ENCODE results near the gene ABI3BP.

ABI3BP gene

GRCh38 chr3:100891033-100891432 is 102.2 kb downstream of the ABI3BP start:
- TF ChIP-seq SPI1 (IDR thresholded peaks at IDR 0.05; ENCODE audit: low read depth, low read length) (no peak), POLR2AphosphoS5 (IDR thresholded peaks at IDR 0.05; ENCODE audit: low read depth, low read length) (no peak), POU2F2 (IDR thresholded peaks at IDR 0.05; ENCODE audit: low read depth, low read length) (no peak), PAX5 (IDR thresholded peaks at IDR 0.05; ENCODE audit: insufficient read depth, low read length, severe bottlenecking) (no peak), TAF1 (IDR thresholded peaks at IDR 0.05; ENCODE audit: low read depth, low read length) (no peak), POLR2A (IDR thresholded peaks at IDR 0.05; ENCODE audit: low read depth, low read length) (no peak)
- FAIRE-seq (no peak), DNase-seq (ENCODE audit: insufficient read length, low spot score) (no peak)

- DNase-seq (ENCODE audit: insufficient read length, low spot score) (no peak), FAIRE-seq (no peak)
- TF ChIP-seq SPI1 (IDR thresholded peaks at IDR 0.05; ENCODE audit: low read depth, low read length) = no peak
- no peak for TF ChIP-seq POU2F2 (IDR thresholded peaks at IDR 0.05; ENCODE audit: low read depth, low read length)
- no peak for TF ChIP-seq POLR2A (IDR thresholded peaks at IDR 0.05; ENCODE audit: low read depth, low read length)
- TF ChIP-seq PAX5 (IDR thresholded peaks at IDR 0.05; ENCODE audit: insufficient read depth, low read length, severe bottlenecking) = no peak
- no peak for TF ChIP-seq TAF1 (IDR thresholded peaks at IDR 0.05; ENCODE audit: low read depth, low read length)
- TF ChIP-seq POLR2AphosphoS5 (IDR thresholded peaks at IDR 0.05; ENCODE audit: low read depth, low read length) = no peak
These were observed 104.3 kb downstream of the ABI3BP start for GRCh38 chr3:100888881-100889280.

- no peak for DNase-seq (ENCODE audit: insufficient read length, low spot score)
- TF ChIP-seq PAX5 (IDR thresholded peaks at IDR 0.05; ENCODE audit: insufficient read depth, low read length, severe bottlenecking) (no peak), POLR2A (IDR thresholded peaks at IDR 0.05; ENCODE audit: low read depth, low read length) (no peak), TAF1 (IDR thresholded peaks at IDR 0.05; ENCODE audit: low read depth, low read length) (no peak), POU2F2 (IDR thresholded peaks at IDR 0.05; ENCODE audit: low read depth, low read length) (no peak), SPI1 (IDR thresholded peaks at IDR 0.05; ENCODE audit: low read depth, low read length) (no peak), POLR2AphosphoS5 (IDR thresholded peaks at IDR 0.05; ENCODE audit: low read depth, low read length) (no peak)
- no peak for FAIRE-seq
These were observed 110.6 kb downstream of the ABI3BP start for GRCh38 chr3:100882571-100882984.

- TF ChIP-seq TAF1 (IDR thresholded peaks at IDR 0.05; ENCODE audit: low read depth, low read length) (no peak), POLR2AphosphoS5 (IDR thresholded peaks at IDR 0.05; ENCODE audit: low read depth, low read length) (no peak), PAX5 (IDR thresholded peaks at IDR 0.05; ENCODE audit: insufficient read depth, low read length, severe bottlenecking) (no peak), SPI1 (IDR thresholded peaks at IDR 0.05; ENCODE audit: low read depth, low read length) (no peak), POLR2A (IDR thresholded peaks at IDR 0.05; ENCODE audit: low read depth, low read length) (no peak), POU2F2 (IDR thresholded peaks at IDR 0.05; ENCODE audit: low read depth, low read length) (no peak)
- no peak for FAIRE-seq
- DNase-seq (ENCODE audit: insufficient read length, low spot score) = no peak
These were observed 112.4 kb downstream of the ABI3BP start for GRCh38 chr3:100880845-100881244.

GRCh38 chr3:100880072-100880471 is 113.1 kb downstream of the ABI3BP start:
- TF ChIP-seq POU2F2 (IDR thresholded peaks at IDR 0.05; ENCODE audit: low read depth, low read length) (no peak), POLR2AphosphoS5 (IDR thresholded peaks at IDR 0.05; ENCODE audit: low read depth, low read length) (no peak), POLR2A (IDR thresholded peaks at IDR 0.05; ENCODE audit: low read depth, low read length) (no peak), SPI1 (IDR thresholded peaks at IDR 0.05; ENCODE audit: low read depth, low read length) (no peak), TAF1 (IDR thresholded peaks at IDR 0.05; ENCODE audit: low read depth, low read length) (no peak), PAX5 (IDR thresholded peaks at IDR 0.05; ENCODE audit: insufficient read depth, low read length, severe bottlenecking) (no peak)
- FAIRE-seq (no peak), DNase-seq (ENCODE audit: insufficient read length, low spot score) (no peak)

- FAIRE-seq = no peak
- TF ChIP-seq SPI1 (IDR thresholded peaks at IDR 0.05; ENCODE audit: low read depth, low read length) (no peak), POLR2AphosphoS5 (IDR thresholded peaks at IDR 0.05; ENCODE audit: low read depth, low read length) (no peak)
- no peak for DNase-seq (ENCODE audit: insufficient read length, low spot score)
These were observed 113.9 kb downstream of the ABI3BP start for GRCh38 chr3:100879195-100879810.

- TF ChIP-seq POLR2A (IDR thresholded peaks at IDR 0.05; ENCODE audit: low read depth, low read length) (no peak), POLR2AphosphoS5 (IDR thresholded peaks at IDR 0.05; ENCODE audit: low read depth, low read length) (no peak), POU2F2 (IDR thresholded peaks at IDR 0.05; ENCODE audit: low read depth, low read length) (no peak), TAF1 (IDR thresholded peaks at IDR 0.05; ENCODE audit: low read depth, low read length) (no peak), PAX5 (IDR thresholded peaks at IDR 0.05; ENCODE audit: insufficient read depth, low read length, severe bottlenecking) (no peak), SPI1 (IDR thresholded peaks at IDR 0.05; ENCODE audit: low read depth, low read length) (no peak)
- DNase-seq (ENCODE audit: insufficient read length, low spot score) = no peak
- FAIRE-seq = no peak
These were observed 115.9 kb downstream of the ABI3BP start for GRCh38 chr3:100877286-100877685.

- FAIRE-seq = no peak
- TF ChIP-seq POU2F2 (IDR thresholded peaks at IDR 0.05; ENCODE audit: low read depth, low read length) (no peak), SPI1 (IDR thresholded peaks at IDR 0.05; ENCODE audit: low read depth, low read length) (no peak), TAF1 (IDR thresholded peaks at IDR 0.05; ENCODE audit: low read depth, low read length) (no peak), POLR2AphosphoS5 (IDR thresholded peaks at IDR 0.05; ENCODE audit: low read depth, low read length) (no peak), POLR2A (IDR thresholded peaks at IDR 0.05; ENCODE audit: low read depth, low read length) (no peak), PAX5 (IDR thresholded peaks at IDR 0.05; ENCODE audit: insufficient read depth, low read length, severe bottlenecking) (no peak)
- DNase-seq (ENCODE audit: insufficient read length, low spot score) = no peak
These were observed 118.0 kb downstream of the ABI3BP start for GRCh38 chr3:100875239-100875638.

- no peak for DNase-seq (ENCODE audit: insufficient read length, low spot score)
- no peak for FAIRE-seq
- no peak for TF ChIP-seq PAX5 (IDR thresholded peaks at IDR 0.05; ENCODE audit: insufficient read depth, low read length, severe bottlenecking)
- TF ChIP-seq POLR2AphosphoS5 (IDR thresholded peaks at IDR 0.05; ENCODE audit: low read depth, low read length) = no peak
- no peak for TF ChIP-seq TAF1 (IDR thresholded peaks at IDR 0.05; ENCODE audit: low read depth, low read length)
- TF ChIP-seq SPI1 (IDR thresholded peaks at IDR 0.05; ENCODE audit: low read depth, low read length) = no peak
- TF ChIP-seq POU2F2 (IDR thresholded peaks at IDR 0.05; ENCODE audit: low read depth, low read length) = no peak
- no peak for TF ChIP-seq POLR2A (IDR thresholded peaks at IDR 0.05; ENCODE audit: low read depth, low read length)
These were observed 119.6 kb downstream of the ABI3BP start for GRCh38 chr3:100873611-100874010.

- TF ChIP-seq POU2F2 (IDR thresholded peaks at IDR 0.05; ENCODE audit: low read depth, low read length) (no peak), TAF1 (IDR thresholded peaks at IDR 0.05; ENCODE audit: low read depth, low read length) (no peak), POLR2AphosphoS5 (IDR thresholded peaks at IDR 0.05; ENCODE audit: low read depth, low read length) (no peak), PAX5 (IDR thresholded peaks at IDR 0.05; ENCODE audit: insufficient read depth, low read length, severe bottlenecking) (no peak), SPI1 (IDR thresholded peaks at IDR 0.05; ENCODE audit: low read depth, low read length) (no peak), POLR2A (IDR thresholded peaks at IDR 0.05; ENCODE audit: low read depth, low read length) (no peak)
- FAIRE-seq = no peak
- DNase-seq (ENCODE audit: insufficient read length, low spot score) = no peak
These were observed 121.9 kb downstream of the ABI3BP start for GRCh38 chr3:100871306-100871705.
